ENCODE results near the gene STXBP6.

GRCh38 chr14:25038044-25038668 is 11.8 kb downstream of the STXBP6 start:
- no peak for TF ChIP-seq CTCF (IDR thresholded peaks at IDR 0.05; ENCODE audit: insufficient read depth, low read depth, low read length)
- no peak for TF ChIP-seq EZH2 (IDR thresholded peaks at IDR 0.05; ENCODE audit: insufficient read depth, low read length)

Data from astrocyte (in vitro differentiated cells and primary cell).